CD4-positive, alpha-beta T cell treated with Interleukin-4 for 1 hour (primary cell): ENCODE measurements around the gene IL1B.

Experiments used
- DNase-seq, 2 donors: peaks; one replicate each; pipeline ENCODE4 v3.0.0-alpha.2; 2020 to 2022

Gene IL1B

DNA sequence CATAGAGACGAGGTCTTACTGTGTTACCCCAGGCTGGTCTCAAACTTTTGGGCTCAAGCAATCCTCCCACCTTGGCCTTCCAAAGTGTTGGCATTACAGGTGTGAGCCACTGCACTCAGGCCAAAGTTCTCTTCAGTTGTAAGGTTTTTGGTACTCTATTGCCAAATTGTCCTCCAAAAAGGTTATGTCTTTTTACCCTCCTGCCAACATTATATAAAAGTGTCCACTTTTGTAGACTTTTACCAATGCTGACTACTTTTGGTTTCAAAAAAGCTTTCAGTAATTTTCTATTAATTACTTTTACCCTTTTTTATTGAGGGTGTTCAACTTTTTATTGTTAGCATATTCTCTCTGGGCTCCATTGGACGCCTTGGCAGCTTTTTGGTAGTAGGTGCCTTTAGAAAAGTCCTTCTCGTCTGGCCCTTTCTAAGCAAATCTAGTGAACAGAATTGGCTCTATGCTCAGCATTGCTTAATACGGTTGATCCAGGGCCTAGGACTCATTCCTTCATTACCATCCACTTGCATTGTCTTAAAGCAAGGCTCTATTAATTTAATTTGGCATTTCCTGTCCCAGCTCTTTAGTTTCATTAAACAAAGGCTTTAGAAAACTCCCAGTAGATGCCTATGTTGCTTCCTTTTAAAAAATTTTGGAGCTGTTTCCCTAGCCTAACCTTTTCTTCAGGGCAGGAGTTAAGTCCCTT is 35.5 kb downstream of the IL1B start:
- no peak for DNase-seq

DNA sequence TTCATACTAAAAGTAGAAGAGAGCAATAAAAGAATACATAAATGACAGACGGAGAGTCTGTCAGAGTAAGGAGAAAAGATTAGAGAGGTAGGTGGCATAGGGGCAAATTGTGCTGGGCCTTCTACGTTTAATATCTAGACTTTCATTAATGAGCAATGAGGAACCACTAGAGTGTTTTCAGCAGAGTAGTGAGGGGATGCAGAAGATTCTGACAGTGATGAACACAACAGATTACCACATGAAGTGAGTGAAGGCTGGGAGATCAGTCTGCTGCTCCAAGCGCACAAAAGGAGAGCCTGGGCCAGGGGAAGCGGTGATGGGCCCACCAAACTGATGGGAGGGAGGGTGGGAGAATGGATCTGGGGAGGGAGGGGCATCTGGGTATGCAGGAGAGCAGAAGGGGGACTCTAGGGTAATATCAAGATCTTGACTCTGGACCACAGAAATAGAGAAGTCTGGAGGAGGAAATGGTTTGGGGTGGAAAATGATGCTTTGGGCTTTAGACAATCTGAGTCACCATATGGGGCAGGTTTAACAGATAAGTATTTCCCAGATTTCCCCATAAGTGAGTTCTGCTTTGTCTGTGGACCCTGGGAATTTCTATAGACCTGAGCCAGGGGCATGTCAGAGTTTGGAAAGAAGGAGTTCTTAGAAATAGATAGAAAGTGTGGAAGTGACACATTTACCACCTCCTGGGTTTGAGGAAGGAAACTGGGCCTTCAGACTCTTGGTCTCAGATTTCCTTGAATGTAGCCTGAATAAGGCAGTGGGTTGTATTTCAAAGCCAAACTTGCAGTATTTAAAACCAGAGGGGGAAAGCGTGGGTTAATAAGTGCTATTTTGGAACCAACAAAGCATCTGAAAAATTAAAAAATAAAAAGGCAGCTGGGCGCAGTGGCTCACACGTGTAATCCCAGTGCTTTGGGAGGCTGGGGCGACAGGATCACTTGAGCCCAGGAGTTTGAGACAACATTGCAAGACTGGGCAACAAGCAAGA is 37.3 kb downstream of the IL1B start:
- DNase-seq: peak in 1 of 2 donors; percentile 59

DNA sequence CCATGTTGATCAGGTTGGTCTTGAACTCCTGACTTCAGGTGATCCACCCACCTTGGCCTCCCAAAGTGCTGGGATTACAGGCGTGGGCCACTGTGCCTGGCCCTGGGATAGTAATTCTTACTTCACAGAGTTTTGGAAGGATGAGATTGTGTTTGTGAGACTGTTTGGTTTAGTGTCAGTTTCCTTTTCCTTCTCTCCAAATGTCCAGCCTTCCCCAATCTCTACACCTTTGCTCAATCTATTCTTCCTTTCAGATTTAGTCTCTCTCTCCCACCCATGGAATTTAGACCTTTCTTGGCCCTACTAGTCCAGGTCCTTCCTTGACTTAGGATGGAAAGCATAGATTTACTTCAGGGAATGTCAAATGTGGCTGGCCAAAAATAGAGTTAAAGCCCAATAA is 40.1 kb downstream of the IL1B start:
- no peak for DNase-seq

DNA sequence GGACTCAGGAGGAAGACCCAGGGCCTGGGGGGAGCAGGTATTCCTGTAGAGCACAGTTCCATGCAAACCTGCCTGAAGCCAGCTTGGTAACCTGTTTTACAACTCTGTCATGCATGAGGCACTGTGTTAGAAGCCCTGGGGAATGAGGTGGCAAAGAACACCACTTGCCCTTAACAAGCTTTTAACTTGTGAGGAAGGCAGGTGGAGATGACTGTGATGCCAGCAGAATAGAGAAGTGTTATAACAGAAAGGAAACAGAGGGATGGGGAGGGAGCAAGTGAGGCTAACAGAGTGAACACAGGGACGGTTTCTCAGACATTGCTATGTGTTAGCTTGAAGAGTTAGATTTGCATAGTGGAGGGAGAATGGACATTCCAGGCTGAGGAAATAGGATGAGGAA is 40.8 kb downstream of the IL1B start:
- DNase-seq: no peak

DNA sequence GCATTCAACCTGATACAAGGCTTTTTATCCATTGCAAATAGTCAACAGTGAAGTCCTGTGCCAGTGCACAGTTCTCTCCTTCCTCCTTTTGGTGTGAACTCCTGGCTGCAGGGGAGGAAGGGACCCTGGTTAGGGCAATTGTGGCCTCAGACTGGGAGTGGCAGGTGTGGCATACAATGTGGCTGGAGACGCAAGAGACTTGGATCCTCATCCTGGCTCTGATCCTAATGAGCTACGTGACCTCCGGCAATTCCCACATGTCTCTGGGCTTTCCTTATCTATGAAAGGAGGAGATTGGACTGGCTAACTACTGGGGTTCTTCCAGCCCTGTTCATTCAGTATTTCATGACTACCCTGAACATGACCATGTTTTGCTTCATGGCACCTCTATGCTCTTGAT is 41.7 kb downstream of the IL1B start:
- DNase-seq: no peak

DNA sequence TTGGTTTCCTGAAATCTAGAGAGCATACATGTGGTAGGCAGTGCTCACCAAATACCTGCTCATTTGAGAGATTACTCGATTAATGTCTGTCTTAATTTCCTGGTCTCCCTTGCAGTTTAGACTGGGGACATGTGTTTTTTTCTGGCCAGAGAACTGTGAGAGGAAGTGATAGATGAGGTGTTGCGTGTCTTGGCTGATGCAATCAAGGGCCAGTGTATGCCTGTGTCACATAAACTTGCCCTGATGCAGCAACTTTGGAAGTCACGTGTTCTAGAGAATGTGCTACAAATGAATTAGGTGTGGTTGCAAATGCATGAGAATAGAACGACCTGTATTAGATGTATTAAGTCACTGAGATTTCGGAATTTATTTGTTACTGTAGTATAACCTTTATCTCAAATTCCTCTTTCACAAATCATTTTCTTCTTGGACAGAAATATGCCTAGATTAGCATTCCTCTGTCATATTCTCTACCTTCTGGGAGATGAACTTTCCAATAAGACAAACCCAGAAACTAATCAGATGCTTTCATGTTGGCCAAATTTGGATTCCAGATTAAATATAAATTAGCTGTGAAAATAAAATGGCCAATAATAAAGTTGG is 42.3 kb downstream of the IL1B start:
- DNase-seq: peak; percentile 40 to 83

DNA sequence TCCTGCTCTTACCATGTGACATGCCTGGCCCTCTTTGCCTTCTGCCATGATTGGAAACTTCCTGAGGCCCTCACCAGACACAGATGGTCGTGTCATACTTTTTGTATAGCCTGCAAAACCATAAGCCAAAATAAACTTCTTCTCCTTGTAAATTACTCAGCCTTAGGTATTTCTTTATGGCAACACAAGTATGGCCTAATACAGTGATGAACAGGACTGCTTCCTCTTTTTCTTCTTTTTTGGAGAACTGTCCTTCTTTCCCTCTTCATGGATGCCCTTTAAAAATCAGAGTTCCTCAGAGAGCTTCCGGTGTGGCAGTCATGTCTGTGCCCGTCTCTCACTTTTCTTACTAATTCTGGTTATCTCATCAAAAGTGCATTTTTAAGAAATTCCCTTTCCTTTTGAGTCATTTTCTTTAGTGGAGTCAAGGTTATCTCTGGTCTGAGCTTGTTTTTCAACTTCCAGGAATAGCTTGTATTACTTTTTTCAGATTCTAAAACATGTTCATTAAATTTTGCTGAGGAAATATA is 43.1 kb downstream of the IL1B start:
- peak; percentile 28 to 50 for DNase-seq

DNA sequence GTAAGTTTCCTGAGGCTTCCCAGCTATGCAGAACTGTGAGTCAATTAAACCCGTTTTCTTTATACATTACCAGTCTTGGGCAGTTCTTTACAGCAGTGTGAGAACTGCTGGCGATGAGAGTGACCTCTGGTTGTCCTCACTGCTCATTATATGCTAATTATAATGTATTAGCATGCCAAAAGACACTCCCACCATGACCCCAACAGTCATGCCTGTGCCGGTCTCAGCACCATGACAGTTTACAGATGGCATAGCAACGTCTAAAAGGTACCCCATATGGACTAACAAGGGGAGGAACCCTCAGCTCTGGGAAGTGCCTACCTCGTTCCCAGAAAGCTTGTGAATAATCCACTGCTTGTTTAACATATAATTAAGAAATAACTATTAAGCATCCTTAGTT is 44.2 kb downstream of the IL1B start:
- no peak for DNase-seq

DNA sequence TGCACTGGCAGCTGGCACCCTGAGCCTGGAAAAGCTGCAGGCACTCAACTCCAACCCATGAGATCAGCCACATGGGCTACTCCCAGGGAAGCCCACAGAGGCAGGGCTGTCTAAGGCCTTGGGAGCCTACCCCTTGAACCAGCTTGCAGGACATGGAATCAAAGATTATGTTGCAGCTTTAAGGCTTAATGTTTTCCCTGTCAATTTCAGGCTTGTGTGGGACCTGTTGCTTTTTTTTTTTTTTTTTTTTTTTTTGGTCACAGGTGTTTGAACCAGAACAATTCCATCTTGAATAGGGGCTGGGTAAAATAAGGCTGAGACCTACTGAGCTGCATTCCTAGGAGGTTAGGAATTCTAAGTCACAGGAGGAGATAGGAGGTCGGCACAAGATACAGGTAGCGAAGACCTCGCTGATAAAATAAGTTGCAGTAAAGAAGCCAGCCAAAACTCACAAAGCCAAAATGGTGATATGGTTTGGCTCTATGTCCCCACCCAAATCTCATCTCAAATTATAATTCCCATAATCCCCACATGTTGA is 44.8 kb downstream of the IL1B start:
- DNase-seq: no peak

DNA sequence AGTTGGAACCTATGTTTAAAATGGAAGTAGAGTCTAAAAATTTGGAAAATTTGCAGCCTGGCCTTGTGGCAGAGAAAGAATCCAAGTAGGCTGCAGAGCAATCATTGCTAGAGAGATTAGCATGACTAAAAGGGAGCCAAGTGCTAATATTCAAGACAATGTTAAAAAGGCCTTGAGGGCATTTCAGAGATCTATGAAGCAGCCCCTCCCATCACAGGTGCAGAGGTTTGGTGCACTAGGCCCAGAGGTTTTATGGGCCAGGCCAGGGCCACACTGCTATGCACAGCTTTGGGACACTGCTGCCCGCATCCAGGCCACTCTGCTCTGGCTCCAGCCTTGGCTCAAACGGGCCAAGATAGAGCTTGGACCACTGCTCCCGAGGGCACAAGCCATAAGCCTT is 45.6 kb downstream of the IL1B start:
- no peak for DNase-seq

DNA sequence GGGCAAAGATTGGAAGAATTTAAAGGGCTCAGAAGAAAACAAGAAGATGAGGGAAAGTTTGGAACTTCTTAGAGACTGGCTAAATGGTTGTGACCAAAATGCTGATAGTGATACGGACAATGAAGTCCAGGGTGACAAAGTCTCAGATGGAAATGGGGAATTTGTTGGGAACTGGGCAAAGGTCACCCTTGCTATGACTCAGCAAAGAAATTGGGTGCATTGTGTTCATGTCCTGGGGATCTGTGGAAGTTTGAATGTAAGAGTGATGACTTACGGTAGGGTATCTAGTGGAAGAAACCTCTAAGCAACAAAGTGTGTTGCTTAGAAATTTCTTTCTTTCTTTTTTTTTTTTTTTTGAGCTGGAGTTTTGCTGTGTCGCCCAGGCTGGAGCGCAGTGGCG is 46.3 kb downstream of the IL1B start:
- no peak for DNase-seq

DNA sequence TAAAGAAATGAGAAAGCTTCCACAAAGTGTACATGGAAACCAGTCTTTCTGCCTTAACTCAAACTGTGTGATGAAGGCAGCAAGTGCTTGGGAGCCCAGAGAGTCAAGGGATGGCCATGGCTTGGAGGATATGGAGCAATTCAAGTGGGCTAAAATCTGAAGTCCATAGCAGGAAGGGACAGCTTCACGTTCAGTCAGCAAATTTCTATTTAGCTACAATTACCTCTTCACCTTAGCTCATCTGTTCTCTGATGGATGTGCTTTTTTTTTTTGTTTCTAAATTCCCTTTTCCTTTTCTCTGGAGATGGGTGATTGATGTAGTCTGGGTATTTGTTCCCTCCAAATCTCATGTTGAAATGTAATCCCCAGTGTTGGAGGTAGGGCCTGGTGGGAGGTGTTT is 47.4 kb downstream of the IL1B start:
- no peak for DNase-seq

DNA sequence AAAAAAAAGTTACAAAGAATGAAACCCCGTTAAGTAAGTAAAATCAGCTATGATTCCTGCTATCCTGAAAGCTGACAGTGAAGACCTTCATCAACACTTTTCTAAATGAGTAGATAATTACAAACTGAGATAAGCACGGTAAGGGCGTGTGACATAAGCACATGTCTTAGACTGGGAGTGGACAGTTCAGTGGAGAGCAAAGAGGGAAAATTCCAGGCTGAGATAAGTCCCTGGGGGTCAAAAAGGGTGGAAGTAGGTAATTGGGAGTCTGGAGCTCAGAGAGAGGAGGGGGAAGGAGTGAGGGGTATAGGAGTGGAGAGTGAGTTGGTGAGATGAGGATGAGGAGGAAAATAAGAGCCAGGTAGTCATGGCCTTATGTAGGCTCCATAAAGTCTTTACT is 47.9 kb downstream of the IL1B start:
- no peak for DNase-seq

DNA sequence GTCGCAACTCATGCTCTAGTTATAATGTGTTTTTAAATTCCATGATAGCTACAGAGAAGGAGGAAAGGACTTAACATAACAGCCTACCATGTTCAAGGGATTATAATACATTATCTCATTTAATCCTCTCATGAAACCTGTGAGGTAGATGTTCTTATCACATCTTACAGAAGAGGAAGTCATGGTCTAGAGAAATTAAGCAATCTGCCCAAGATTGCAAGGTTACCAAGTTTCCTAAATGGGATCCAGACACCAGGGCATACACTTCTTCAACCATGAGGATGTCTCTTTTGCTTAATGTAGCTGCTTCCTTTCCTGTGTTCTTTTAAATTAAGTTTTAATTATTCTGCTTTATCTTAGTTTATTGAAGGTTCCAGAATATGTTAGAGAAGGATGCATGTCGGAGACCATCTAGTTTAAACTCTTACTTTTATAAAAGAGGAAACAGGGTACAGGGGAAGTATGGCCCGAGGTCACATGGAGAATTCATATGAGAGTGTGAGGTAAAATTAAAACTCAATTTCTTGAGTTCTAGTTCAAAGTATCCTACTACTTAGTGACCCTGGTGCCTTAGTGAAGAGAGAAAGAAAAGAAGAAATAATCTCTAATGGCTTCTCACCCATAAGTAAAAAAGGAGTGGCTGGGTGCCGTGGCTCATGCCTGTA is 48.7 kb downstream of the IL1B start:
- no peak for DNase-seq

DNA sequence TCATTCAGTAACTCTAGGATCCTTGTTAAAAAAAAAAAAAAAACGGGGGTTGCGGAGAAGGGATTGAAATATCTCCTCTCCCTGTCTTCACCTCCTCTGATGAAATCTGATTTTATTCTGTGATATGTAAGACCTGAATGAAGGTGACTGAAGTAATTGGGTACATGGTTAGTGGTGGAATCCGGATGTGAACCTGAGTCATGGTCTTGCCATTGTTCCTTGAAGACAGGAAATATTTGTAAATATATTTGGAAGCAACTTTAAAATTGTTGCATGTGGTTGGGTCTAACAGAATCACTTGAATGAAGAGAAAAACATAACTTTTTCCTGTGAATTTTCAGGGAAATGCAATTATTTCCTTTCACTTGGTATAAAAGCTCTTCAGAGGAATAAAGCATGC is 49.3 kb downstream of the IL1B start:
- DNase-seq: no peak

DNA sequence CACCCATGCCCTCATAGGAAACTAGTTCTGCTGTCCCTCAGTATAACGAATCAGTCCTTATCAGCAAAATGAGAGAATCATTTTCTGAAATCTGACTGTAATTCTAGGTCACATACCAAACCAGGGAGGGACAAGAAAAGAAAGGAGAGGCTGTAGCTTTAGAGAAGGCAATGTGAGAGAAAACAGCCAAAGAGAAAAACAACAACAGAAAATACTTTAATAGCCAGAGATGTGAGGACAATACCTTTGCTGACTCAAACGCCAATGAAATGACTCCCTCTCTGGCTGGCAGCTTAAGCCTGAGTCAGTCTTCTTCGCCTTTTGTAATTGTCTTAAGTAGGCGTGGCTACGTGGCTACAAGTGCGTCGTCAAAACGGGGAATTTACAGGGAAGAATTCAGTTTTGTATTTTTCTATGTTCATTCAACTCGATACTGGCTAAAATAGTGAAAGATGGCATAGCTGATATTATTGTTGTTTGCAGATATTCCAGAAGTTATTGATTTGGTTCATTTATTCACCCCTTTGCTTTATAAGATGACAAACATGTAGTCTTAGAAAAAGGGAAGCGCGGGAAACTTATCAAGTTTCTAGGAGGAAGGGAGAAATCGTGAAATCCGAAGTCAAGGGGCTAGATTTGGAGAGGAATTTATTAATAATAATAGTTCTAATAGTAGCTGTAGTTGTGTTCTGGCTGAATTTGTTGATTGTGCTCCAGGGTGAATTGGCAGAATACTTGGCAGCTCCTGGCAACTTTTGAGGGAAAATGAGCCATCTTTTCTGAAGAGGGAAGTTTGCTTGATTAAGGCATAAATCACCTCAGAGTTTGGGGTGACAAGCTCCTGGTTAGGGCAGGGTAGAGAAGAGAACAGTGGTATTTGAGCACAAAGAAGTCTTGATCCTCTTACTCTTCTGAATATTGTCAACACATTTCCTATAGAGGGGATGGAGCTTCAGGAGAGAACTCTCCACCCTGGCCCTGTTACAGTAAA is 52.1 kb downstream of the IL1B start, which contains the start of gene IL1A:
IL1A (minus strand) TSS at position 295 of the 991 bp plus-strand sequence. CDS start 723 bp downstream, outside the sequence.
- peak in 1 of 2 donors; percentile 55 for DNase-seq

DNA sequence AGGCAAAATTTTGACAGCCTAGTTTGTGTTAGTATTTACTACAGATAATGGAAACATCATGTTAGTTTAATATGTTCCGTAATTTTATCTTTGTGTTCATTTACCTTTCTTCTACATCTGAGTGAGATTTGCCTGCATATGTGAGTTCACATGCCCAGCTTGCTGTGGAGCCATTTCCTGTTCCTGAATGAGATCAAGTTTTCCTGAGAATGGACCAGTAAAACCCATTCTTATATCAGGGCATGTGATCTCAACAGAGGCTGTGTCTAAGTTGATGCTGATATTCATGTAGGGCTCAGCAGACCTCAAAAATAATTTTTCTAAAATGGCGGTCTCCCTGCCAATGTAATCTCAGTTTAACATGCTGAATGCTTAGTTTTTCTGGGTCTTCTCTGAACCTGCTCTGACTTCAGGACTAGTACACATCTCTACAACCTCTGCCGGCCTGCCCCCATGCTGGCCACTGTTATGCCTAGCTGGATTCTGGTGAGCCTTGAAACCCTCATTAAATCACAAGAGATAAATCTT is 53.3 kb downstream of the IL1B start:
- DNase-seq: no peak

DNA sequence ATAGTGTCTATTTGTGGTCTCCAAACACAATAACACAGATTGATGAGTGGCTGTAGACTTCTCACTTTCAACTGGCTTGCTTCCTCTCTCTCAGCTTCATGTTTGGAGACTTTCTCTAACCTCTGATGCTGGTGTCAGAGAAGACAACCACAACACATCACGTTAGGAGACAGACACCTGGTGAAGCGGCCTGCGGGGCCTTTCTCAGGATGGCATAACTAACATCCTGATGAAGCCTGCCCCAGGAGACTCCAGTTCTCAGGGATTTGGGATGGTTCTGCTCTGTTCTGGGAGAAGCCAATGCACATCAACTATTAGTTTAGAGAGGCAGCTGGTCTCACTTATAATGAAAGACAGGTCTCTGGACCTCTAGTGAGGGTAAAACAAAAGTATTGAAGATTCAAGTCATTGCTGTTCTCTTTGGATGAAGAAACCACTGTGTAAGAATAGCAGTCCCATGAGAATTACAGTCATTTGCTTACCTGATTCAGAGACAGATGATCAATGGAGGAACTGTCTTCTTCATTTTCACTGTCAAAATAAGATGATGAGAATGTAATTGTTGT is 54.3 kb downstream of the IL1B start:
- DNase-seq: no peak
